Left renal pelvis (tissue), 4 donors: ENCODE results near the gene UHRF2. TPM values are rescaled to one million over a fixed set of nuclear protein-coding genes. Genes with fewer than 3 reads are reported as not detected.
"Not testable (repeated sequence)": the region's sequence is repeated elsewhere in the genome, so short reads cannot be mapped to it uniquely, and the experiment has no call there.

Experiments
- DNase-seq, 4 donors: peaks; one replicate each; pipeline ENCODE4 v3.0.0-alpha.2; 2013; ENCODE audit warnings: low read depth in 4 of 4, low spot score in 3 of 4
- polyA plus RNA-seq, 4 donors: library from polyadenylated mRNA; unstranded; fragments of 120-200 nt; gene quantifications; one replicate each; pipeline ENCODE4 v1.2.1, GENCODE V29; 2013; ENCODE audit not compliant: insufficient read length in 4 of 4

UHRF2 gene
- polyA plus RNA-seq: 10 to 100 TPM; 58.3 to 75.4 (median 71.8) TPM

- peak; percentile 91 to 96 (median 95) for DNase-seq
Observed at GRCh38 chr9:6412487-6413364, at the start of gene UHRF2. UHRF2 (plus strand) TSS chr9:6413199; CDS start chr9:6413491, 292 bp downstream.

DNA sequence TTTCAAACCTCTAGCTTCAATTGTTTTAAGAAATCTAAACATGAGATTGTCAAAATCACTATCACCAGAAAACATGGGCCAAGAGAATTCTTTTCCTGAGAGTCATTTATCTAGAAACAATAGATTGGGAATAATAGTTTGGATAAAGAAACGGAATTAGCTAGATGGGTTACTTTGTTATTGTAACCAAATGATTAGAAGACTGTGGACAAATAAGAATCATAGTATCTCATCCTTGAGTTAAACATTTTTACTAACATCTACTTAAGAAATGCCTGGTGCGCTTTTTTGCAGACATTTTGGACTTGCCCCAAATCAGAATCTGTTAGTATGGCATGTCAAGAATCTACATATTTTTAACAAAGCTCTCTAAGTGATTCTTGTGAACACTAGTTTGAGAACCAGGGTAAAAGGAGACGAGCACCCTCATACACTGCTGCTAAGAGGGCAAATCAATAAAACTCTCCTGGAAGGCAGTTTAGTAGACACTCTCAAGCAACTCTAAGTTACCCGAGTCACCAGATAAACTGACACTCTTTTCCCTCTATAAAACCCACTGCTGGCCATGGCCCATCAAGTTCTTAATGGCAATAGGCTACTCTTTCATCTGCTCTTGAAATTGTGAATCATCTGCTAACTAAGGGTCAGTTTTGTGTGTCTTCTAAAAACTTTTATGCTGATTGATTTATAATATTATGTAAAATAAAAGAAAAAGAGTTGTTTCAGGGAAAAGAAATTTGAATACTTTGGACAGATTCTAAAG, 45.7 kb upstream of the UHRF2 start:
- no peak for DNase-seq

DNA sequence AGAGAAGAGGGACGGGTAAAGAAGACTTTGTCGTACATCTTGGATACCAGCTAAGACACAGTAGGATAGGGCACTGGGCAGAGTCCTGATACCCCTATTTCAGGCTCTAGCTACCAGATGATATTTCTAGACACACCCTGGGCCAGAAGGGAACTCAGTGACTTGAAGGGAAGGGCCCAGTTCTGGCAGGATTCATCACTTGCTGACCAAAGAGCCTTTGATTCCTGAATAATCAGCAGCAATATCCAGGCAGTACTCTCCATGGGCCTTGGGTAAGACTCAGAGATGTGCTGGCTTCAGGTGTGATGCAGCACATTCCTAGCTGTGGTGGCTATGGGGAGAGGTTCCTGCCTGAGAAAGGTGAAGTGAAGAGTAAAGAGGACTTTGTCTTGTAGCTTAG, 44.2 kb upstream of the UHRF2 start:
- DNase-seq: no peak

GRCh38 chr9:6381477-6382012, 31.5 kb upstream of the UHRF2 start:
- DNase-seq: not testable (repeated sequence)

GRCh38 chr9:6382681-6383080, 30.3 kb upstream of the UHRF2 start:
- DNase-seq: no peak

GRCh38 chr9:6383551-6384225, 29.3 kb upstream of the UHRF2 start:
- no peak for DNase-seq

- DNase-seq: no peak
Observed at GRCh38 chr9:6384732-6385131, 28.3 kb upstream of the UHRF2 start.

DNA sequence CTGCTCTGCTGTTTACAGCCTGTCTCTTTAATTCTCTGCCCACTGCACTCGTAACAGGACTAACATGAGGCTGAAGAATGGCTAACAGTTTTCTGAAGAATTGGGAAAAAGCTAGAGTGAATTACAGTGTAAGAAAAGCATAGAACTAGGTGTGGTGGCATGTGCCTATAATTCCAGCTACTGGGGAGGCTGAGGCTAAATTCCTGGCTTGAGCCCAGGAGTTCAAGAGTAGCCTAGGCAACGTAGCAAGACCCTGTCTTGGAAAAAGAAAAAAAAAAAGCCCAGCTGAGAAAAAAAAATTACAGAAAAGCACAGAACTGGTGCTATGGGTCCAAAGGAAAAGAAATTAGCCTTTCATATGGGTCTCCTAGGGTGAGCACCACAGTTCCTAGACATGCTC, 13.9 kb upstream of the UHRF2 start:
- no peak for DNase-seq

GRCh38 chr9:6405371-6405770, 7.6 kb upstream of the UHRF2 start:
- DNase-seq: no peak

GRCh38 chr9:6407778-6408177, 5.2 kb upstream of the UHRF2 start:
- DNase-seq: no peak

DNA sequence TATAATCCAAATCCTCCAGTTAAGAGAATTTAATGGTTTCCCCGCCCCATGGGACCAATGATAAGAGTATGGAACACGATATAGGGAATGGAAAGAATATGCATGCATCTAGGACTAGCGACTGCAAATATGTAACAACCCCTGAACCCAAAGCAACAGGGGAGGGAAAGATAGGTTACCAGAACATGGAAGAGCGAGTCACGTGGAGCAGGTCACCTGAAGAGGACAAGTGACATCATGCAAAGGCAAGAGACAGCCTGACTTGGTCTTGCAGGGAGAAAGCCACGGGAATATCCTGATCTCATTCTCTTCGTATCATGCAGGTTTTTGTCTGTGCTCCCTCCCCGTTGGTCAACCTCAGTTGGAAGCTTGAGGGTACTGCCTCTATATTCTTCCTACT, 4.7 kb upstream of the UHRF2 start:
- DNase-seq: no peak

- no peak for DNase-seq
Observed at GRCh38 chr9:6409811-6410210, 3.2 kb upstream of the UHRF2 start.

GRCh38 chr9:6410633-6411032, 2.4 kb upstream of the UHRF2 start:
- DNase-seq: no peak

- peak in 3 of 4 donors; percentile 16 to 31 (median 16) for DNase-seq
Observed at GRCh38 chr9:6413365-6414246, 607 bp downstream of the UHRF2 start.

GRCh38 chr9:6414247-6414641, 1.2 kb downstream of the UHRF2 start:
- peak in 2 of 4 donors; percentile 20 to 27 for DNase-seq

DNA sequence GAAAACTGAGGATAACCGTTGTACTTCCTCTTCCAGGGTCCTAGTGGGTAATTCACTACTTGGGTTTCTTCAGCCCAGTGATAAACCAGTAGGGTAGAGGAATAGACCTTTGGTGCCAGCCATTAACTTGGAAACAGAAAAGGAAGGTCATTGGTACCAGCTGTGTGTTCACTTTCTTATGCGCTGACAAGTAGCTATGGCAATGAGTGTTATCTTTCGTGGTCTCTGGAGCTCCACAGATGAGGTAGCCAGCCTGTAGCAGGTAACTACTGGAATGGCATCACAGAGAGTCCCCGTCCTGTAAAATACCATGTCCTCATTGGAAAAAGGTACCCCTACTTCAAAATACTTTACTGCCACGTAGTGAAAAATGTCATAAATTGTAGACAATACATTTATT, 2.3 kb downstream of the UHRF2 start:
- DNase-seq: no peak

- DNase-seq: no peak
Observed at GRCh38 chr9:6417186-6417585, 4.2 kb downstream of the UHRF2 start.

DNA sequence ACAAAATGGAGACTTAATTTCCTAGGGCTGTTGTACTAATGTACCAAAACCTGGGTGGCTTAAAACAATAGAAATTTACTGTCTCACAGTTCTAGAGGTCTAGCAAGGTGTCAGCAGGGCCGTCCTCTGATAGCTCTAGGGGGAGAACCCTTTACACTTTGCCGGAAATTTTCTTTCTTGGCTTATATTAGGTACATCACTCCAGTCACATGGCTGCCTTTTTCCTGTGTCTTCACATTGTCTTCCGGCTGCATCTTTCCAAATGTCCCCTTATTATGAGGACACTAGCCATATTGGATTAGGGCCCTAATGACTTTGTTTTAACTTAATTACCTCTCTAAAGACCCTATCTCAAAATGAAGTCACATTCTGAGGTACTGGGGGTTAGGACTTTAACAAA, 5.8 kb downstream of the UHRF2 start:
- DNase-seq: no peak

DNA sequence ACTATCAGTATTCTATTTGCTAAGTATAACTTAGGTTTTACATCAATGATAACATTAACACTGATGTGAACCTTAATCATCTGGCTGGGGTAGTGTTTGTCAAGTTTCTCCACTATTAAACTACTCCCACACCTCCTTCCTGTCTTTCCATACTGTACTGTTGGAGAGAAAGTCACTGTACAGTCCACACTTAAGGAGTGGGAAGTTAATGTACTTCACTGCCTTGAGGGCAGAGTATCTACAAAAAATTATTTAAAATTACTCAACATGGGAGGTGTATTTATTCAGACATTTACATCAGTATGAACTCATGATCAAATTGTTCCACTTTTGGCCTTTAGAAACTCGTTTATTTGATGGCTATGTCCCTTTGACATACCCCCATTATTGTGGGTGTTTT, 11.9 kb downstream of the UHRF2 start:
- no peak for DNase-seq

DNA sequence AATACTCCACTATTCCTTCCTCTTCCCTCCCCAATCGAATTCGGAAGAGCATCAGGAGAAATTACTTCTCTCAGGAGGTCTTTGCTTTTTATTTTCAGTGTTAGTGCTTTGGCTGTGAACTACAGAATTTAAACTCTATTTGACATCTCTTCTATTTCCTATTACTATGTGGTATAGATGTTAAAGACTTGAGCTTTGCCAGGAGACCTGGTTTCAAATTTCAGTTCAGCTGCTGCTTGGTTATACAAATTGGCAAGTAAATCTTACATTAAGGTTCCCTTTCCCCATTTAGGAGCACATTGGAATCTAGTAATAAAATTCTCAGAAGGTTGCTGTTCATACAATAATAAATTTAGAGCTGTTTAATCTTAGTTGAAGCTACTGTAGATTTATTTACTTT, 13.1 kb downstream of the UHRF2 start:
- no peak for DNase-seq
